HEK293T (cell line): Measurements from ENCODE around the gene CASP10.
"Not testable (repeated sequence)": the region's sequence is repeated elsewhere in the genome, so short reads cannot be mapped to it uniquely, and the experiment has no call there.

ENCODE experiments used
- CTCF ChIA-PET: fragments of 350-600 bp; formaldehyde crosslinking; extraction: SDS; loops from one replicate; lab custom pipeline; 2021; ENCODE audit warnings: antibody characterized with exemption, inconsistent platforms; lab: Yijun Ruan, JAX
- POLR2A ChIA-PET: fragments of 350-600 bp; formaldehyde crosslinking; extraction: SDS; loops from one replicate; lab custom pipeline; 2020; ENCODE audit warnings: antibody characterized with exemption, inconsistent platforms; lab: Yijun Ruan, JAX
- DNase-seq: peaks from one replicate; pipeline ENCODE4 v3.0.0; 2012; ENCODE audit warnings: mixed read lengths; ENCODE audit errors: extremely low spot score
- ARNT ChIP-seq: fragments of 450-650 bp; IDR thresholded peaks from 2 replicates; pipeline ENCODE4 v1.6.1; 2017; ENCODE audit warnings: mild to moderate bottlenecking
- BHLHE40 ChIP-seq: fragments of 450-650 bp; IDR thresholded peaks from 2 replicates; pipeline ENCODE4 v1.6.1; 2016; ENCODE audit warnings: mild to moderate bottlenecking, moderate library complexity, borderline replicate concordance
- CTBP1 ChIP-seq: fragments of 450-650 bp; IDR thresholded peaks from 2 replicates; pipeline ENCODE4 v1.6.1; 2016; ENCODE audit warnings: borderline replicate concordance
- ELF4 ChIP-seq: fragments of 450-650 bp; IDR thresholded peaks from 2 replicates; pipeline ENCODE4 v1.6.1; 2017; ENCODE audit warnings: antibody characterized with exemption
- FOXA1 ChIP-seq: fragments of 450-650 bp; IDR thresholded peaks from 2 replicates; pipeline ENCODE4 v1.6.1; 2016; ENCODE audit warnings: mild to moderate bottlenecking
- FOXK2 ChIP-seq: fragments of 450-650 bp; IDR thresholded peaks from 2 replicates; pipeline ENCODE4 v1.6.1; 2016; ENCODE audit warnings: mild to moderate bottlenecking
- FOXM1 ChIP-seq: fragments of 450-650 bp; IDR thresholded peaks from 2 replicates; pipeline ENCODE4 v1.6.1; 2017; ENCODE audit warnings: mild to moderate bottlenecking, borderline replicate concordance
- HDGF ChIP-seq: fragments of 450-650 bp; IDR thresholded peaks from 2 replicates; pipeline ENCODE4 v1.6.1; 2017; ENCODE audit warnings: antibody characterized with exemption, borderline replicate concordance
- L3MBTL2 ChIP-seq: fragments of 450-650 bp; conservative IDR thresholded peaks from 2 replicates; pipeline ENCODE4 v1.6.1; 2016; ENCODE audit warnings: mild to moderate bottlenecking
- LEF1 ChIP-seq: fragments of 450-650 bp; IDR thresholded peaks from 2 replicates; pipeline ENCODE4 v1.6.1; 2017; ENCODE audit warnings: mild to moderate bottlenecking, borderline replicate concordance
- NFRKB ChIP-seq: fragments of 450-650 bp; IDR thresholded peaks from 2 replicates; pipeline ENCODE4 v1.6.1; 2016; ENCODE audit warnings: mild to moderate bottlenecking, moderate library complexity
- PKNOX1 ChIP-seq: fragments of 450-650 bp; IDR thresholded peaks from 2 replicates; pipeline ENCODE4 v1.6.1; 2016
- SP1 ChIP-seq: fragments of 450-650 bp; IDR thresholded peaks from 2 replicates; pipeline ENCODE4 v1.6.1; 2017
- SUZ12 ChIP-seq: fragments of 450-650 bp; IDR thresholded peaks from 2 replicates; pipeline ENCODE4 v1.6.1; 2016; ENCODE audit warnings: mild to moderate bottlenecking
- TARDBP ChIP-seq: fragments of 450-650 bp; IDR thresholded peaks from 2 replicates; pipeline ENCODE4 v1.6.1; 2016
- ZNF384 ChIP-seq: fragments of 450-650 bp; IDR thresholded peaks from 2 replicates; pipeline ENCODE4 v1.6.1; 2016

The CASP10 gene

GRCh38 chr2:201182650-201183364 is at the start of gene CASP10:
CASP10 (plus strand) TSS chr2:201183141; CDS start chr2:201185778, 2,637 bp downstream.
- TF ChIP-seq PKNOX1 (peak; percentile 84), SUZ12 (no peak), ZNF384 (no peak)
- ChIA-PET CTCF (interaction anchor here (0.7 to 2.7 kb wide), 7 partner anchors 10 to 114 kb away, joined by 3 to 30 read pairs (median 4); no protein-coding TSS in a partner anchor), POLR2A (interaction anchor here (0.6 to 1.7 kb wide), 10 partner anchors 10 to 386 kb away, joined by 3 to 21 read pairs (median 4); partner anchors contain the start of genes CFLAR and CLK1)
- DNase-seq, result peak; percentile 65

- POLR2A ChIA-PET, result no interaction called here
Measured at GRCh38 chr2:201135386-201135785, 47.6 kb upstream of the CASP10 start.

GRCh38 chr2:201136889-201137321 is 46.0 kb upstream of the CASP10 start:
- ChIA-PET POLR2A (no interaction called here), CTCF (no interaction called here)
- TF ChIP-seq FOXA1 (no peak), ELF4 (no peak), CTBP1 (no peak), TARDBP (no peak), NFRKB (no peak), BHLHE40 (no peak), ZNF384 (no peak), SP1 (no peak), SUZ12 (no peak), L3MBTL2 (no peak), HDGF (no peak), FOXK2 (no peak), PKNOX1 (no peak), LEF1 (no peak), ARNT (no peak), FOXM1 (no peak)
- no peak for DNase-seq

More at GRCh38 chr2:201135386-201135785, 47.6 kb upstream of the CASP10 start:
- TF ChIP-seq PKNOX1 (no peak), FOXM1 (no peak), ARNT (no peak)
- CTCF ChIA-PET, result no interaction called here
- DNase-seq, result no peak

- DNase-seq, result no peak
- CTCF ChIA-PET, result no interaction called here
- TF ChIP-seq ELF4 (no peak), ZNF384 (no peak), BHLHE40 (no peak), CTBP1 (no peak), SP1 (no peak), LEF1 (no peak), FOXK2 (no peak), SUZ12 (no peak), FOXM1 (no peak), PKNOX1 (no peak), ARNT (no peak), L3MBTL2 (no peak)
- POLR2A ChIA-PET, result interaction anchor here (0.8 kb wide), 1 partner anchor 14 kb away, joined by 3 read pairs; no protein-coding TSS in a partner anchor
Measured at GRCh38 chr2:201137505-201138400, 45.2 kb upstream of the CASP10 start.

GRCh38 chr2:201138401-201138970 is 44.5 kb upstream of the CASP10 start:
- DNase-seq, result no peak
- ChIA-PET CTCF (no interaction called here), POLR2A (interaction anchor here (0.8 kb wide), 1 partner anchor 13 kb away, joined by 3 read pairs; no protein-coding TSS in a partner anchor)
- TF ChIP-seq TARDBP, result no peak
- TF ChIP-seq SP1, result no peak
- TF ChIP-seq BHLHE40, result no peak
- TF ChIP-seq CTBP1, result no peak
- TF ChIP-seq ELF4, result no peak
- no peak for TF ChIP-seq FOXA1
- no peak for TF ChIP-seq PKNOX1
- no peak for TF ChIP-seq FOXM1
- no peak for TF ChIP-seq LEF1
- TF ChIP-seq SUZ12, result no peak
- no peak for TF ChIP-seq ZNF384
- TF ChIP-seq NFRKB, result no peak
- TF ChIP-seq FOXK2, result no peak
- no peak for TF ChIP-seq HDGF
- TF ChIP-seq ARNT, result no peak
- TF ChIP-seq L3MBTL2, result no peak

GRCh38 chr2:201138986-201139781 is 43.8 kb upstream of the CASP10 start:
- CTCF ChIA-PET, result not testable (repeated sequence)

More at GRCh38 chr2:201138986-201139781, 43.8 kb upstream of the CASP10 start:
- POLR2A ChIA-PET, DNase-seq: not testable (repeated sequence)
